Neural cell (in vitro differentiated cells): ENCODE data around the gene C5orf47. TPM values are rescaled to one million over a fixed set of nuclear protein-coding genes. Genes with fewer than 3 reads are reported as not detected.

Experiments
- H2AFZ ChIP-seq: fragments of 200-600, 300-800 bp; sonication (generic), shearing (Covaris generic); 2 replicates; pipeline ENCODE4 v1.6.0; 2014; ENCODE audit warnings: low read depth, mild to moderate bottlenecking, antibody characterized with exemption, low read length, moderate library complexity
- H3F3A ChIP-seq: fragments of 200-600 bp; shearing (Covaris generic); 2 replicates; pipeline ENCODE4 v1.6.1; 2016; ENCODE audit warnings: mild to moderate bottlenecking, moderate library complexity, mixed read lengths, antibody characterized with exemption, low read length; ENCODE audit not compliant: insufficient read depth, poor library complexity, severe bottlenecking
- H3K27ac ChIP-seq: fragments of 200-600, 300-800 bp; sonication (generic), shearing (Covaris generic); 2 replicates; pipeline ENCODE4 v1.5.1; 2014; ENCODE audit warnings: mild to moderate bottlenecking, low read length, moderate library complexity
- H3K27me3 ChIP-seq: fragments of 300-800, 200-600 bp; sonication (generic), shearing (Covaris generic); 2 replicates; pipeline ENCODE4 v1.6.0; 2014; ENCODE audit warnings: mild to moderate bottlenecking, low read depth, low read length, moderate library complexity; ENCODE audit not compliant: insufficient read depth
- H3K36me3 ChIP-seq: fragments of 300-800, 200-600 bp; sonication (generic), shearing (Covaris generic); 2 replicates; pipeline ENCODE4 v1.5.1; 2014; ENCODE audit warnings: mild to moderate bottlenecking, antibody characterized with exemption, low read length, moderate library complexity; ENCODE audit not compliant: insufficient read depth
- H3K4me2 ChIP-seq: fragments of 300-800, 200-600 bp; sonication (generic), shearing (Covaris generic); 2 replicates; pipeline ENCODE4 v1.6.0; 2014; ENCODE audit warnings: mild to moderate bottlenecking, low read length
- H3K4me3 ChIP-seq: fragments of 300-800, 200-600 bp; sonication (generic), shearing (Covaris generic); 2 replicates; pipeline ENCODE4 v1.5.1; 2014; ENCODE audit warnings: mild to moderate bottlenecking, low read length, moderate library complexity
- H3K79me2 ChIP-seq: fragments of 200-600 bp; shearing (Covaris generic); replicated peaks from 2 replicates; pipeline ENCODE4 v1.6.0; 2014; ENCODE audit warnings: mild to moderate bottlenecking, low read length, moderate library complexity; ENCODE audit not compliant: insufficient read depth
- H3K9ac ChIP-seq: fragments of 300-800, 200-600 bp; sonication (generic), shearing (Covaris generic); 2 replicates; pipeline ENCODE4 v1.6.1; 2016; ENCODE audit warnings: mild to moderate bottlenecking, low read length, mixed read lengths
- H3K9me2 ChIP-seq: fragments of 200-600 bp; shearing (Covaris generic); 2 replicates; pipeline ENCODE4 v1.6.1; 2016; ENCODE audit warnings: mild to moderate bottlenecking, low read length, mixed read lengths; ENCODE audit not compliant: insufficient read depth
- H3K9me3 ChIP-seq: fragments of 200-600, 300-800 bp; sonication (generic), shearing (Covaris generic); 2 replicates; pipeline ENCODE4 v1.6.1; 2016; ENCODE audit warnings: mild to moderate bottlenecking, mixed run types, low read length, moderate library complexity, mixed read lengths
- H4K20me1 ChIP-seq: fragments of 200-600 bp; shearing (Covaris generic); 2 replicates; pipeline ENCODE4 v1.6.1; 2016; ENCODE audit warnings: mild to moderate bottlenecking, mixed run types; ENCODE audit not compliant: insufficient read depth
- EP300 ChIP-seq: fragments of 450-650 bp; conservative IDR thresholded peaks from 2 replicates; pipeline ENCODE4 v1.6.1; 2014; ENCODE audit warnings: antibody characterized with exemption, mild to moderate bottlenecking, moderate library complexity; ENCODE audit not compliant: poor library complexity, severe bottlenecking
- EZH2 ChIP-seq: fragments of 200-600, 300-800 bp; shearing (Covaris generic), sonication (generic); IDR thresholded peaks from 2 replicates; pipeline ENCODE4 v1.6.1; 2014; ENCODE audit warnings: antibody characterized with exemption, low read length, borderline replicate concordance, mild to moderate bottlenecking; ENCODE audit not compliant: insufficient read depth, poor library complexity, severe bottlenecking
- MXI1 ChIP-seq: fragments of 450-650 bp; conservative IDR thresholded peaks from 2 replicates; pipeline ENCODE4 v1.6.1; 2014; ENCODE audit warnings: antibody characterized with exemption, mild to moderate bottlenecking; ENCODE audit not compliant: poor library complexity, severe bottlenecking
- POLR2AphosphoS5 ChIP-seq: IDR thresholded peaks from 2 replicates; pipeline ENCODE4 v1.6.1; 2012
- RAD21 ChIP-seq: fragments of 450-650 bp; conservative IDR thresholded peaks from 2 replicates; pipeline ENCODE4 v1.6.1; 2014; ENCODE audit warnings: antibody characterized with exemption, mild to moderate bottlenecking, moderate library complexity
- SMC3 ChIP-seq: fragments of 450-650 bp; conservative IDR thresholded peaks from 2 replicates; pipeline ENCODE4 v1.6.1; 2014; ENCODE audit warnings: antibody characterized with exemption, mild to moderate bottlenecking, moderate library complexity; ENCODE audit not compliant: poor library complexity
- TAF1 ChIP-seq: IDR thresholded peaks from 2 replicates; pipeline ENCODE4 v1.6.1; 2012; ENCODE audit warnings: low read depth
- polyA plus RNA-seq: library from polyadenylated mRNA; depleted of rRNA; stranded (reverse); fragments of >200 nt; gene quantifications from 2 replicates; pipeline ENCODE4 v1.2.3, GENCODE V29; 2014
- TF ChIP-seq, protein P1 (sequence below): IDR thresholded peaks from 2 replicates; pipeline ENCODE4 v1.6.1; 2012; ENCODE audit warnings: borderline replicate concordance
- TF ChIP-seq, protein P2 (sequence below): fragments of 450-650 bp; IDR thresholded peaks from 2 replicates; pipeline ENCODE4 v1.5.1; 2014; ENCODE audit warnings: antibody characterized with exemption, mild to moderate bottlenecking, moderate library complexity; ENCODE audit not compliant: poor library complexity, severe bottlenecking

The C5orf47 gene
- polyA plus RNA-seq, 1 donor from 2014 or later = 0.25 TPM

DNA sequence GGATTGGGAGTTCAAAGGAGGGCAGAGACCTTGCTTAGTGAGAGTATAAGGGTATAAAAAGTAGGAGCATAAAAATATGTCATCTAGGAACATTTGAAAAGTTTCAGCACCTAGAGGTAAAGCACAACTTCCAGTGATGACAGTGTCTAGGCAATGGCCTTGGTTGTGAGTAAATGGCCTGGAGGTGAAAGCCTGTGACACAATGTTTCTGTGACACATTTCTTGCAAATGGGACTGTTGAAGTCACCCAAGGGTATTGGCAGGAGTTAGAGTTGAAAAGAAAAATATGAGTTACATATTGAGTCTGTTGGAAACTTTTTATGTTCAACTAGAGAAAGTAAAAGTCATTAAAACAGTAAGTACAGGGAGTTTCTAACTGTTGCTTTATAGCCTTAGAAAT lies 14.8 kb downstream of the C5orf47 start:
- Histone ChIP-seq H3K27me3 (no peaks in the 10 kb centered on the region), H3K9me3 (no peaks in the 10 kb centered on the region), H3K9ac (no peak overlapping the region), H3K27ac (no peak overlapping the region), H3F3A (no peaks in the 10 kb centered on the region), H2AFZ (no peak overlapping the region), H3K9me2 (no peaks in the 10 kb centered on the region), H4K20me1 (no peaks in the 10 kb centered on the region), H3K36me3 (no peaks in the 10 kb centered on the region), H3K4me2 (no peak overlapping the region), H3K4me3 (no peak overlapping the region), H3K79me2 (no peaks in the 10 kb centered on the region)
- TF ChIP-seq POLR2AphosphoS5 (no peak), MXI1 (no peak), EZH2 (no peak), TAF1 (no peak), SMC3 (no peak), EP300 (no peak), RAD21 (no peak)
- TF ChIP-seq, protein P1, sequence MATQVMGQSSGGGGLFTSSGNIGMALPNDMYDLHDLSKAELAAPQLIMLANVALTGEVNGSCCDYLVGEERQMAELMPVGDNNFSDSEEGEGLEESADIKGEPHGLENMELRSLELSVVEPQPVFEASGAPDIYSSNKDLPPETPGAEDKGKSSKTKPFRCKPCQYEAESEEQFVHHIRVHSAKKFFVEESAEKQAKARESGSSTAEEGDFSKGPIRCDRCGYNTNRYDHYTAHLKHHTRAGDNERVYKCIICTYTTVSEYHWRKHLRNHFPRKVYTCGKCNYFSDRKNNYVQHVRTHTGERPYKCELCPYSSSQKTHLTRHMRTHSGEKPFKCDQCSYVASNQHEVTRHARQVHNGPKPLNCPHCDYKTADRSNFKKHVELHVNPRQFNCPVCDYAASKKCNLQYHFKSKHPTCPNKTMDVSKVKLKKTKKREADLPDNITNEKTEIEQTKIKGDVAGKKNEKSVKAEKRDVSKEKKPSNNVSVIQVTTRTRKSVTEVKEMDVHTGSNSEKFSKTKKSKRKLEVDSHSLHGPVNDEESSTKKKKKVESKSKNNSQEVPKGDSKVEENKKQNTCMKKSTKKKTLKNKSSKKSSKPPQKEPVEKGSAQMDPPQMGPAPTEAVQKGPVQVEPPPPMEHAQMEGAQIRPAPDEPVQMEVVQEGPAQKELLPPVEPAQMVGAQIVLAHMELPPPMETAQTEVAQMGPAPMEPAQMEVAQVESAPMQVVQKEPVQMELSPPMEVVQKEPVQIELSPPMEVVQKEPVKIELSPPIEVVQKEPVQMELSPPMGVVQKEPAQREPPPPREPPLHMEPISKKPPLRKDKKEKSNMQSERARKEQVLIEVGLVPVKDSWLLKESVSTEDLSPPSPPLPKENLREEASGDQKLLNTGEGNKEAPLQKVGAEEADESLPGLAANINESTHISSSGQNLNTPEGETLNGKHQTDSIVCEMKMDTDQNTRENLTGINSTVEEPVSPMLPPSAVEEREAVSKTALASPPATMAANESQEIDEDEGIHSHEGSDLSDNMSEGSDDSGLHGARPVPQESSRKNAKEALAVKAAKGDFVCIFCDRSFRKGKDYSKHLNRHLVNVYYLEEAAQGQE = no peak
- TF ChIP-seq, protein P2, sequence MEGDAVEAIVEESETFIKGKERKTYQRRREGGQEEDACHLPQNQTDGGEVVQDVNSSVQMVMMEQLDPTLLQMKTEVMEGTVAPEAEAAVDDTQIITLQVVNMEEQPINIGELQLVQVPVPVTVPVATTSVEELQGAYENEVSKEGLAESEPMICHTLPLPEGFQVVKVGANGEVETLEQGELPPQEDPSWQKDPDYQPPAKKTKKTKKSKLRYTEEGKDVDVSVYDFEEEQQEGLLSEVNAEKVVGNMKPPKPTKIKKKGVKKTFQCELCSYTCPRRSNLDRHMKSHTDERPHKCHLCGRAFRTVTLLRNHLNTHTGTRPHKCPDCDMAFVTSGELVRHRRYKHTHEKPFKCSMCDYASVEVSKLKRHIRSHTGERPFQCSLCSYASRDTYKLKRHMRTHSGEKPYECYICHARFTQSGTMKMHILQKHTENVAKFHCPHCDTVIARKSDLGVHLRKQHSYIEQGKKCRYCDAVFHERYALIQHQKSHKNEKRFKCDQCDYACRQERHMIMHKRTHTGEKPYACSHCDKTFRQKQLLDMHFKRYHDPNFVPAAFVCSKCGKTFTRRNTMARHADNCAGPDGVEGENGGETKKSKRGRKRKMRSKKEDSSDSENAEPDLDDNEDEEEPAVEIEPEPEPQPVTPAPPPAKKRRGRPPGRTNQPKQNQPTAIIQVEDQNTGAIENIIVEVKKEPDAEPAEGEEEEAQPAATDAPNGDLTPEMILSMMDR = no peak

DNA sequence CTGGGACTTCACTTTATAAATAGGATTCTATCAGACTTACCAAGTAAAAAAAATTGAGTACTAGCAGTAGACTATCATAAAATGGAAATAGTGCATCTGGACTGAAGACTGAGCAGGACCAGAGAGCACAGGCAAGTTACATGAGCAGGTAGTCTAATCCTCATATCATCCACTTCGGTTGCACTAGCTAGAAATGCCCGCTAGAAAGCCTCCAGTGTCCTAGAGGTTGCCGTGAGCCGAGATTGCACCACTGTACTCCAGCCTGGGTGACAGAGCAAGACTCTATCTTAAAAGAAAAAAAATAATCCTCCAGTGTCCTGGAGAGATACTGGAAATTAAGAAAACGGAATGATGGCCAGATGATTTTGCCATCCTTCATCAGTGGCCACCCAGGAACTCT lies 20.0 kb downstream of the C5orf47 start:
- Histone ChIP-seq H3K9me2 (no peaks in the 10 kb centered on the region), H3K9ac (no peak overlapping the region), H3K27ac (no peak overlapping the region)

More for the DNA sequence above, 20.0 kb downstream of the C5orf47 start:
- Histone ChIP-seq H3K4me3 (no peak overlapping the region), H3F3A (no peaks in the 10 kb centered on the region), H3K9me3 (no peaks in the 10 kb centered on the region), H3K79me2 (no peaks in the 10 kb centered on the region), H3K4me2 (no peak overlapping the region), H3K36me3 (no peaks in the 10 kb centered on the region), H4K20me1 (no peaks in the 10 kb centered on the region), H2AFZ (no peak overlapping the region), H3K27me3 (no peaks in the 10 kb centered on the region)
- no peak for TF ChIP-seq EP300
- TF ChIP-seq MXI1 = no peak
- TF ChIP-seq, protein P1 = no peak
- no peak for TF ChIP-seq TAF1
- TF ChIP-seq RAD21 = no peak
- TF ChIP-seq, protein P2 = no peak
- TF ChIP-seq EZH2 = no peak
- TF ChIP-seq SMC3 = no peak
- TF ChIP-seq POLR2AphosphoS5 = no peak
